ENCODE data around the gene TGM5. TPM values are rescaled to one million over a fixed set of nuclear protein-coding genes. Genes with fewer than 3 reads are reported as not detected.

Gene TGM5
- total RNA-seq, 2 experiments from 2014 or later: not detected

- CTCF ChIA-PET: interaction anchor here (1.6 kb wide), 1 partner anchor 19 kb away, joined by 4 read pairs; no protein-coding TSS in a partner anchor
- POLR2A ChIA-PET: no interaction called here
Observed at GRCh38 chr15:43184407-43185124, 82.2 kb downstream of the TGM5 start.

GRCh38 chr15:43183270-43183669 is 83.5 kb downstream of the TGM5 start:
- ChIA-PET POLR2A (no interaction called here), CTCF (interaction anchor here (1.6 kb wide), 1 partner anchor 21 kb away, joined by 4 read pairs; no protein-coding TSS in a partner anchor)

Other genes starting within 250 kb of the TGM5 start
- gene UBR1, start 160.9 kb downstream of the TGM5 start, total RNA-seq: 10 to 100 TPM; 26.7 to 29.8 TPM
- 10 to 100 TPM; 15.0 to 16.0 TPM for gene TMEM62, start 133.3 kb downstream of the TGM5 start, total RNA-seq
- 10 to 100 TPM; 48.1 to 51.6 TPM for gene CCNDBP1, start 81.5 kb downstream of the TGM5 start, total RNA-seq
- gene EPB42, start 45.9 kb downstream of the TGM5 start, total RNA-seq: not detected
- gene TGM7, start 35.3 kb upstream of the TGM5 start, total RNA-seq: not detected
- 10 to 100 TPM; 13.2 to 13.3 TPM for gene LCMT2, start 63.6 kb upstream of the TGM5 start, total RNA-seq
- gene ZSCAN29, start 104.1 kb upstream of the TGM5 start, total RNA-seq: 10 to 100 TPM; 24.7 to 25.6 TPM
- gene TUBGCP4, start 104.2 kb upstream of the TGM5 start, total RNA-seq: 10 to 100 TPM; 42.8 to 45.3 TPM
- gene TP53BP1, start 226.2 kb upstream of the TGM5 start, total RNA-seq: 10 to 100 TPM; 29.1 to 29.4 TPM